Renal cortex interstitium (tissue), 15 donors: Measurements from ENCODE around the gene TSPAN3. TPM values are rescaled to one million over a fixed set of nuclear protein-coding genes. Genes with fewer than 3 reads are reported as not detected.

Experiments
- DNase-seq, 11 donors: peaks; one replicate each; pipeline ENCODE4 v3.0.0-alpha.2; 2013; ENCODE audit warnings: low read depth in 9 of 11, low spot score in 4 of 11; ENCODE audit errors: extremely low read depth in 1 of 11
- long read RNA-seq, 16 experiments: transcript quantifications; one replicate each; lab custom pipeline, GENCODE V29; 2026
- polyA plus RNA-seq, 3 donors: library from polyadenylated mRNA; unstranded; fragments of 120-200 nt; gene quantifications; one replicate each; pipeline ENCODE4 v1.2.1, GENCODE V29; 2013; ENCODE audit not compliant: insufficient read length in 3 of 3

TSPAN3 gene
- 100 to 1,000 TPM; 427 to 498 (median 462) TPM for polyA plus RNA-seq
- long read RNA-seq, donor 1, full-length matches to known transcripts: 126 of 159 reads
- long read RNA-seq, donor 1, partial matches to known transcripts: 33 of 159 reads
- long read RNA-seq, donor 1, other reads (novel, unspliced or antisense): 0 of 159 reads
- long read RNA-seq, donor 2, full-length matches to known transcripts: 153 of 159 reads
- long read RNA-seq, donor 2, partial matches to known transcripts: 0 of 159 reads
- long read RNA-seq, donor 2, other reads (novel, unspliced or antisense): 6 of 159 reads
- long read RNA-seq, donor 3, full-length matches to known transcripts: 275 of 297 reads
- long read RNA-seq, donor 3, partial matches to known transcripts: 22 of 297 reads
- long read RNA-seq, donor 3, other reads (novel, unspliced or antisense): 0 of 297 reads
- long read RNA-seq, donor 4, full-length matches to known transcripts: 227 of 243 reads
- long read RNA-seq, donor 4, partial matches to known transcripts: 16 of 243 reads
- long read RNA-seq, donor 4, other reads (novel, unspliced or antisense): 0 of 243 reads
- long read RNA-seq, donor 5: 0 reads
- long read RNA-seq, donor 6, full-length matches to known transcripts: 193 of 264 reads
- long read RNA-seq, donor 6, partial matches to known transcripts: 71 of 264 reads
- long read RNA-seq, donor 6, other reads (novel, unspliced or antisense): 0 of 264 reads
- long read RNA-seq, donor 7, full-length matches to known transcripts: 263 of 283 reads
- long read RNA-seq, donor 7, partial matches to known transcripts: 20 of 283 reads
- long read RNA-seq, donor 7, other reads (novel, unspliced or antisense): 0 of 283 reads
- long read RNA-seq, donor 8: 0 reads
- long read RNA-seq, donor 9, full-length matches to known transcripts: 255 of 275 reads
- long read RNA-seq, donor 9, partial matches to known transcripts: 20 of 275 reads
- long read RNA-seq, donor 9, other reads (novel, unspliced or antisense): 0 of 275 reads
- long read RNA-seq, donor 10, full-length matches to known transcripts: 223 of 244 reads
- long read RNA-seq, donor 10, partial matches to known transcripts: 13 of 244 reads
- long read RNA-seq, donor 10, other reads (novel, unspliced or antisense): 8 of 244 reads
- long read RNA-seq, donor 11, full-length matches to known transcripts: 186 of 196 reads
- long read RNA-seq, donor 11, partial matches to known transcripts: 10 of 196 reads
- long read RNA-seq, donor 11, other reads (novel, unspliced or antisense): 0 of 196 reads
- long read RNA-seq, donor 12, full-length matches to known transcripts: 95 of 95 reads
- long read RNA-seq, donor 12, partial matches to known transcripts: 0 of 95 reads
- long read RNA-seq, donor 12, other reads (novel, unspliced or antisense): 0 of 95 reads
- long read RNA-seq, donor 13: 0 reads
- long read RNA-seq, donor 14, full-length matches to known transcripts: 178 of 224 reads
- long read RNA-seq, donor 14, partial matches to known transcripts: 46 of 224 reads
- long read RNA-seq, donor 14, other reads (novel, unspliced or antisense): 0 of 224 reads
- long read RNA-seq, donor 15, full-length matches to known transcripts: 104 of 104 reads
- long read RNA-seq, donor 15, partial matches to known transcripts: 0 of 104 reads
- long read RNA-seq, donor 15, other reads (novel, unspliced or antisense): 0 of 104 reads
- long read RNA-seq, donor 16, full-length matches to known transcripts: 594 of 660 reads
- long read RNA-seq, donor 16, partial matches to known transcripts: 61 of 660 reads
- long read RNA-seq, donor 16, other reads (novel, unspliced or antisense): 5 of 660 reads

DNA sequence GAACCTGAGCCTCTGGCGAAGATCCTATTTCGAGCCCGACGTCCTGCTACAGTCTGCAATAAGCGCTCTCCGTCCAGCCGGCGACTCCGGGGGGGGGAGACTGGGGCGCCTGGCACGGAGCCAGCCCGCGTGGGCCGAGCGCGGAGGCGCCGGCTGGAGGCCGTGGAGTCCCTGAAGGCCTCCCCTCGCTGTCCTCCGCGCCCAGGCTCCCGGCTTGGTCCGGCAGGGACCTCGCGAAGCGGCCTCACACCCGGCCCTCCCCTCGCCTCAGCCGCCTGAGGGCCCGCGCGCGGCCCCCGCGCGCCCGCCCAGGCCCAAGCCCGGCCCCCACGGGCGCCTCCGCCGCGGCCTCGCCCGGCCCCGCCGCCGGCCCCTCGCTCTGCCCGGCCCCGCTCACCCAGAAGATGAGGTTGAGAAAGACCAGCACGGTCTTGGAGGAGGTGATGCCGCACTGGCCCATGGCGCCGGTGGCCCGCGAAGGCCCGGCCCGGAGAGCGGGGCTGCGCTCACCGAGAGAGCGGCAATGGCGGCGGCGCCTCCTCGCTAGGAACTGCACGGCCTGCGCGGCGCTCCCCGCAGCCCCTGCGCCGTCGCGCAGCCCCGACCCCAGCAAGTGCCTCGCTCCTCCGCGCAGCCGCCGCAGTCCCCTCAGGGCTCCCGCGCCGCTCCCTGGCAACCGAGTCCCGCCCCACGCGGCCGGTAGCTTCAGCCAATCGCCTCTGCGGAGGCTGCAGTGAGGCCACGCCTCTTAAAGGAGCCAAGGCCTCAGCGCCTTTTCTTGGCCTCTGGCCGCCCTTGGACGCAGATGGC, at the start of gene TSPAN3:
Gene TSPAN3, minus strand, starts transcription at position 615 of the 810 bp plus-strand sequence. Its CDS starts 155 bp downstream, at position 460.
- peak; percentile 78 to 93 (median 90) for DNase-seq

- DNase-seq: no peak
These were observed 49.7 kb upstream of the TSPAN3 start for GRCh38 chr15:77120576-77120975.

- DNase-seq: no peak
These were observed 48.5 kb upstream of the TSPAN3 start for GRCh38 chr15:77119446-77119845.

DNA sequence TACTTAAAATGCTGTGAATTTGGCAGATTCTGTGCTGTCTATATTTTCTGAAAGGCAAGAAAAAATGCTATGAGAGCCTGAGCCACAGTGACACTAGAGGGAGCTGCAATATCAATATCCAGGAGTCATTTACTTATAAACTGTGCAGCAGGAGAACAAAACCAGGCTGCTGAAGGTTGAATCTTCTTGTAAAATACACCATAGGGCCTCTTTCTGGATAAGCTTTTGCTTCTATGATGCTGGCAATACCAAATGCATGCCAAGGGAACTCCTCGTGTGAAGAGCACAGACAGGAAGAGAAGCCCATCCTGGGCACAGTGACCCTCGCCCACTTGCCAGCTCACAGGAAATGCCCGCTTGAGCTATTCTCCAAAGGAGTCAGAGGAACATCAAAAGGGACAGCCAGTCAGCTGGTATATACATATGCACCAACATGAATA, 48.0 kb upstream of the TSPAN3 start:
- DNase-seq: peak in 9 of 11 donors; percentile 44 to 82 (median 57)

DNA sequence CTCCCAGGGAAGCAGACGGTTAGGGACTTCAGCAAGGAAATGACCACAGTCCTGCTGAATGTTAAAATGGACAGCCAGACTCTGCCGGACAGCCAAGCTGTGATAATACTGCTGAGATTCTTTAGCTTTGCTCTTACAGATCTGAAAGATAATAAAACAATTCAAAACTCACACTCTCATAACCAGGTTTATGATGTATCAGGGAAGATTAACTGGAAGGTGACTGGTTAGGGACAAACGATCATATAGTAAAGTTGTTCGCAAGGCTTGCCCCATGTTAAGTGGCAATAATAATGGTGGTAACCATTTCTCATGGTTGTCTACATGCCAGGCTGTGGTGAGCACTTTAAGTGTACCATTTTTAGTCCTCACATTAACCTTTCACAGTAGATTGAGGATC, 44.3 kb upstream of the TSPAN3 start:
- no peak for DNase-seq

DNA sequence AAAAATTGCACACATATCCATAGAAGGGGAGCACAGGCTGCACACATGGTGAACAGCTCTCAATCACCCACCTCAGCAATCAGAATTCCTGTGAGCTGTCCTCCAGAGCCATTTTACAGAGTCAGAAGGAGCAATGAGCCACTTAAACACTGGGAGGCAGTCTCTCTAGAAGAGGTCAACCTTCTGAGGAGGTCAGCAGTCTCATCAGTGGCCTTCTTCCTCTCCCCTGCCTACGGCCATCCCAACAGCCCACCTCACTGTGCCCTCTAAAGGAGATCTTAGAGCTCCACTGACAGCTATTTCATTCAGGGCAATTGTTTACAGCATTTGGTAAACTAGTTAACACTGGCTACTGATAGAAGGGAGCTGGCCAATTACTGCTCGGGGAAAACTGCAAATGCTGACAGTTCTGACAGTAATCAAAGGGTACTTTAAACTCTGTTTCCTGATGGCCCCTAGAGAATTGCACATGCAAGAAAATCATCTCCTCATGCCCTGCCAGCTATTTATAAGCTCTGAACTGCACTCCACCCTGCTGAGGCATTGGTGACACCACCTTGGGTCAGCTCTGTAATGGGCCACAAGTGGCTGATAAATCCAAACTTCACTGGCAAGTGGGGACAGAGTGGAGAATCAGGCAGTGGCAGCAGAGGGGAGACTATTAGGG, 42.1 kb upstream of the TSPAN3 start:
- DNase-seq: no peak

DNA sequence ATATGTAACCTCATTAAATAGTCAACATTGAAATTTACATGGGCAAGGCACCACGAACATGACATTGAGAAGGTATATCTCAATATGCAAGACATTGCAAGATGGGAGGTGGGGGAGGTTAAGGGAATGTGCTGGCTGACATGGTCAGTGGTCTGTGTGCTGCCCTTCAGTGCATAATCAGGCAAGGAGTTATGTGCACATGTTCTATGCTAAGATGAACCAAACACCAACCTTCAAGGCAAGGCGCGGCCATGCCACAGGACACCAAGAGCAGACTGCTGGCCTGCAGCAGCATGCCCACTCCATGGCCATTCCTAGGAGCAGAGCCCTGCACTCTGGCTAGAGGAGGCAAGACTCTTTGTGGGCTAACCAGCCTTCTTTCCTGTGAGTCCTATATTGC, 40.9 kb upstream of the TSPAN3 start:
- no peak for DNase-seq

DNA sequence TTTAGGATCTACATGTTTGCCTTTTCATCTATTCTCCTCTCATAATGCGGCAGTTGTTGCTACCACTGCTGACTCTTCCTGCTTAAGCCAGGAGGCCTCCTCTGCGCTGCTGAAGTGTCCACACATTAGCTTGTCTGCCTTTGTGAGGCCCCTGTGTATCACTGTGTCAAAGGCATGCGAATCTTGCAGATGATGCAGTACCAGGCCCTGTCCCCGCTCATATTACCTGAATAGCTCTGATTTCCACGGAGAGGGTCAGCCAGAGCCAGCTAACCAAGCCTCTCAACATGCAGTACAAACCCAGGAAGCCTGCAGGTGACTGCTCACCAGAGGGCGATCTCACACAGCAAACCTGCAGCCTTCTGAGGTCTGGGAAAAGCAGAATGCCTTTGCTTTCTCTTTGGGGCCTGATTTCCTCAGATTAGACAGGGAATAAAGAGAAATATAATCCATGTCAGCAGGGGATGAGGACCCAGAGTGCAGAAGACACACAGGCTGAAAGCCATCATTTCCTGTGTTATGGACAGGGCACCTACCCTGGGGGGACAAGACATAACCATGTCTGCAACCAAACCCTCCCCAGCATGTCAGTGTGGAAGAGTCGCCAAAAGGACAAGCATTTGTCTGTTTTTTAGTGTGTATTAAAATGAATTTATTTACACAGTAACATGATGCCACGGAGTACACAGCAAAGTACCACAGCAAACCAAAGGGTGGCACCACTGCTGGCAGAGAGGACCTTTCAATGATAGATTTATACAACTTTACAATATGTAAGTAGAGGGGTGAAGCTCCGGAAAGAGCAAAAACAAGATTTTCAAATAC, 36.8 kb upstream of the TSPAN3 start:
- DNase-seq: peak in 9 of 11 donors; percentile 35 to 79 (median 66)

- no peak for DNase-seq
These were observed 36.2 kb upstream of the TSPAN3 start for GRCh38 chr15:77107068-77107467.

- DNase-seq: no peak
These were observed 33.2 kb upstream of the TSPAN3 start for GRCh38 chr15:77104155-77104554.

GRCh38 chr15:77099741-77100463, 29.0 kb upstream of the TSPAN3 start:
- DNase-seq: no peak

GRCh38 chr15:77098572-77098971, 27.7 kb upstream of the TSPAN3 start:
- DNase-seq: no peak

GRCh38 chr15:77097921-77098320, 27.0 kb upstream of the TSPAN3 start:
- DNase-seq: no peak

DNA sequence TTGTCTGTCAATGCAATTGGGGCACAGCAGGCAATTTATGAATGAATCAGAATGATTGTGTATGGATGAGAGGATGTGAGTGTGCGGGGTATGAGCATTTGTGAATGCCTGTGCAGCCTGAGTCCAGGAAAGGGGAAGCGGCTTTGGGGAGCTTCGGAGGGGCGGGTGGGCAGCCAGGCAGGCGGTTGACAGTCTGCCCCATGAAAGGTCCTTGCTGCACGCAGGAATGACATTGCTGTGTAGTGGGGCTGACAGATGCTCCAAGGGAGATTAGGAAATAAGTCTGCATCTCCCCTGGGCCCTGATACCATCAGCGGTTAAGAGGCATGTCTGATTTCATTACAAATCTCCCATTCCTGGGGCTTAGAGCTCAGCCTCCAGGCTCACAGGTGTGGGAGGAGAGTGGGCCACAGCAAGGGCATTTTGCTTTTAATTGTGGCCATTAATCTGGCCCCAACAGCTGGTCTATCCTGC, 26.4 kb upstream of the TSPAN3 start:
- DNase-seq: no peak

DNA sequence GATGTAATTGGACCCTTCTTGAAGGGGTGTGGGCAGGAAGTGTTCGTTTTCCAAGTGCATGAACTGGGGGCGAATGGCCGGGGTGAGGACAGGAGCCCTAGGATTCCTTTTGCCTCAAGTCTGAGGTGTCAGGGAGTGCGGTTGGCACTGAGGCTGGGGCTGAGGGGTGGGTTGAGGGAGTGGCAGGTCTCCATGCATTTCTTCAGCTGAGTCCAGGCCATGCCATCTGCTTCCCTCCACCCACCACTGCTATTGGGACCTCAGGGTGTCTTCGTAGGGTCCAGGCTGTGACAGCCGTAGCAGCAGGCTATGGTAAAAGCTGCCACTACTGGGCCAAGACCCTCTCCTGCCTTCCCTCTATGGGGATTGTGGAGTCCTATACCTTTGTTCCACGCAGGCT, 25.6 kb upstream of the TSPAN3 start:
- DNase-seq: no peak
